ENCODE data around the gene TMEM17.

DNA sequence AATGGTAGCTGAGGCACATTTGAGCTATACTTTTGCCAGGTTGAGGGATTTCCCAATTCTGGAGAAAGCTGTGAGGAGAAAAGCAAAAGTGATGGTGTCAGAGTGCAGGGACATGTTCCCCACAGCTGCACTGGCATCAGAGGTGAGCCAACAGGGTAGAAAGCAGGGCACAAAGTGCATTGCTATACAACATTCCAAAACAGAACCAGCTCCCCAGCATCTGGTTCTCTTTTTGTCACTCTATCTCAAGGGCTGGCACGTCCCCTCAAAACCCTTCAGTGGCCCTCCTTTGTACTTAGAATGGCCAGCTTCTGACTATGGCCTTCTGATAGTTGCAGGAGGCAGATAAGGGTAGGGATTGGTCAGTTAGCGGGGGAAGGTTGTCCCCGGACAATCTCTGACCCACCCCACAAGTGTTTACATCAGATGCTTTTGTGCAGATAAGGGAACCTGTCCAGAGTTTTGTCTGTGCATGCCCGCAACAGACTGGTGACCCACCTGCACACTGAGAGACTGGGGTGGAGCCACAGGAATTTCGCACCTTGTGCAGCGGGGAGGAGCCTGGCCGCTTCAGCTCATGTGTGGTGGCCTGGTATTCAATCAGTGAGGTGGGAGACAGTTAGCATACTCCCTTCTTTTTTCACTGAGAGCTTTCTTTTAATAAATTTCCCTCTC, 31.0 kb upstream of the TMEM17 start:
- TF ChIP-seq HDAC2 (IDR thresholded peaks at IDR 0.05): no peak
- TF ChIP-seq, protein P1, sequence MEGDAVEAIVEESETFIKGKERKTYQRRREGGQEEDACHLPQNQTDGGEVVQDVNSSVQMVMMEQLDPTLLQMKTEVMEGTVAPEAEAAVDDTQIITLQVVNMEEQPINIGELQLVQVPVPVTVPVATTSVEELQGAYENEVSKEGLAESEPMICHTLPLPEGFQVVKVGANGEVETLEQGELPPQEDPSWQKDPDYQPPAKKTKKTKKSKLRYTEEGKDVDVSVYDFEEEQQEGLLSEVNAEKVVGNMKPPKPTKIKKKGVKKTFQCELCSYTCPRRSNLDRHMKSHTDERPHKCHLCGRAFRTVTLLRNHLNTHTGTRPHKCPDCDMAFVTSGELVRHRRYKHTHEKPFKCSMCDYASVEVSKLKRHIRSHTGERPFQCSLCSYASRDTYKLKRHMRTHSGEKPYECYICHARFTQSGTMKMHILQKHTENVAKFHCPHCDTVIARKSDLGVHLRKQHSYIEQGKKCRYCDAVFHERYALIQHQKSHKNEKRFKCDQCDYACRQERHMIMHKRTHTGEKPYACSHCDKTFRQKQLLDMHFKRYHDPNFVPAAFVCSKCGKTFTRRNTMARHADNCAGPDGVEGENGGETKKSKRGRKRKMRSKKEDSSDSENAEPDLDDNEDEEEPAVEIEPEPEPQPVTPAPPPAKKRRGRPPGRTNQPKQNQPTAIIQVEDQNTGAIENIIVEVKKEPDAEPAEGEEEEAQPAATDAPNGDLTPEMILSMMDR (IDR thresholded peaks at IDR 0.05): no peak
- no peak for TF ChIP-seq JUN (IDR thresholded peaks at IDR 0.05)
